Pancreas (tissue), 10 donors: Measurements from ENCODE around the gene SEMA3D. TPM values are rescaled to one million over a fixed set of nuclear protein-coding genes. Genes with fewer than 3 reads are reported as not detected.

Source experiments
- ATAC-seq, 4 donors: fragments of 200-7000 bp; cut with Tn5 transposase; one replicate each; pipeline versions ENCODE4 v1.8.0 to v1.9.1; 2020; ENCODE audit warnings: mild to moderate bottlenecking in 4 of 4, moderate library complexity in 4 of 4
- DNase-seq, 6 donors: peaks; one replicate each; pipeline ENCODE4 v3.0.0-alpha.2; 2020
- FAIRE-seq: peaks from 2 replicates; lab custom pipeline; 2012; peaks lifted over from hg19 to GRCh38; lab: Jason Lieb, UNC
- H3K27ac ChIP-seq, 4 donors: fragments of 200-600 bp; sonication (generic); 1 replicate in 3 of 4; 2 replicates in 1 of 4; pipeline versions ENCODE4 v1.5.0 to v1.8.0; 2020
- H3K27me3 ChIP-seq, 4 donors: fragments of 200-600 bp; one replicate each; pipeline ENCODE4 v1.8.0; 2021
- H3K36me3 ChIP-seq, 3 donors: fragments of 200-600 bp; sonication (generic) in 1 of 3; one replicate each; pipeline versions ENCODE4 v1.5.0 to v1.8.0; 2020 to 2021
- H3K4me1 ChIP-seq, 3 donors: fragments of 200-600 bp; one replicate each; pipeline ENCODE4 v1.8.0; 2021
- H3K4me3 ChIP-seq, 4 donors: fragments of 200-600 bp; sonication (generic) in 2 of 4; one replicate each; pipeline versions ENCODE4 v1.5.0 to v1.8.0; 2020 to 2021
- H3K9me3 ChIP-seq, 4 donors: fragments of 200-600 bp; one replicate each; pipeline ENCODE4 v1.8.0; 2021
- WGBS, 2 donors: extraction: QIAGEN DNeasy Blood & Tissue Kit; methylation state at CpG; one replicate each; pipeline ENCODE4 v1.1.7; 2013; 5-methylcytosine and 5-hydroxymethylcytosine counted together
- intact Hi-C, 3 donors: fragments of 100-400 bp; cut with DNase I; formaldehyde crosslinking; loops; one replicate each; pipeline versions ENCODE4 v1.11.1 to v1.14.2; 2022
- polyA plus RNA-seq, 2 donors: library from polyadenylated mRNA; stranded (reverse); fragments of 200-250 nt; gene quantifications; one replicate each; pipeline ENCODE4 v1.2.3, GENCODE V29; 2013
- total RNA-seq, 6 donors: library from RNA; stranded (reverse); fragmentation: NEBNext Ultra II Directional in 4 of 6; extraction: Animal tissue kit (Norgen Biotek cat#: 25700) in 4 of 6; gene quantifications; one replicate each; pipeline versions ENCODE4 v1.2.1 to v1.2.4, GENCODE V29; 2021 to 2023
- TF ChIP-seq, protein P1 (sequence below), 4 donors: fragments of 200-600 bp; sonication (generic) in 3 of 4; IDR thresholded peaks; one replicate each; pipeline versions ENCODE4 v1.5.0 to v1.8.0; 2021; ENCODE audit warnings: antibody characterized with exemption in 4 of 4
- donor health status: healthy with polysubstance abuse.
- donor health status: DM: no; HTN: no; CAD: no; lungs with moderate emphysema.
- donor health status: DM: no; HTN: no; CAD: no.
- donor health status: control.
- donor health status: control.
- donor health status: Bipolar disorder and iron deficiency.
- donor health status: DM: yes; HTN: yes; CAD: no.
- donor health status: DM: no; HTN: no; CAD: no.
- donor health status: DM: no; HTN: no; CAD: no.
- donor health status: DM: yes; HTN: yes; CAD: no.

SEMA3D gene
- total and polyA plus RNA-seq, 8 donors, result 0.14 to 0.28 (median 0.19) TPM

DNA sequence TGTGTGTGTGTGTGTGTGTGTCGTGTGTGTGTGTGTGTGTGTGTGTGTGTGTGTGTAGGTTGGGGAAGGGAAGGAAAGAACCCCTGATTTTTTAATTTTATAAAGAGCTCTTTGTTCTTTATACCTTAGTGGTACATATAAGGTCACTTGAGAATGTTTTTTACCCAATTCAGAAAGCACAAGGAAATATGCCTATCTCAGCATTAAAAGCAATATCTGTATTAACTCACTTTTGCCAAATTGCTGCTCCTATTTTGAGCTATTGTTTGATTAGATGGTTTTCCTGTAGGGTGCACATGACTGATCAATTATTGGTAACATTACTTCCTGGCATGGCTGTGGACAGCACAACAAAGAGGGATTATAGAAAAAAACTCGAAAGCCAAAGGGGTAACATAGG lies 60.5 kb downstream of the SEMA3D start:
- WGBS, 2 donors, result 51 to 64% methylated on average over 2 of the region's 2 CpGs
- Histone ChIP-seq H3K27me3 (no peaks in the 10 kb centered on the region), H3K4me1 (no peaks in the 10 kb centered on the region), H3K36me3 (no peaks in the 10 kb centered on the region), H3K4me3 (no peak overlapping the region), H3K27ac (no peak overlapping the region), H3K9me3 (no peaks in the 10 kb centered on the region)
- no peak for FAIRE-seq
- intact Hi-C loops, result no loop called here
- DNase-seq, result no peak
- no peak for ATAC-seq
- TF ChIP-seq, protein P1, sequence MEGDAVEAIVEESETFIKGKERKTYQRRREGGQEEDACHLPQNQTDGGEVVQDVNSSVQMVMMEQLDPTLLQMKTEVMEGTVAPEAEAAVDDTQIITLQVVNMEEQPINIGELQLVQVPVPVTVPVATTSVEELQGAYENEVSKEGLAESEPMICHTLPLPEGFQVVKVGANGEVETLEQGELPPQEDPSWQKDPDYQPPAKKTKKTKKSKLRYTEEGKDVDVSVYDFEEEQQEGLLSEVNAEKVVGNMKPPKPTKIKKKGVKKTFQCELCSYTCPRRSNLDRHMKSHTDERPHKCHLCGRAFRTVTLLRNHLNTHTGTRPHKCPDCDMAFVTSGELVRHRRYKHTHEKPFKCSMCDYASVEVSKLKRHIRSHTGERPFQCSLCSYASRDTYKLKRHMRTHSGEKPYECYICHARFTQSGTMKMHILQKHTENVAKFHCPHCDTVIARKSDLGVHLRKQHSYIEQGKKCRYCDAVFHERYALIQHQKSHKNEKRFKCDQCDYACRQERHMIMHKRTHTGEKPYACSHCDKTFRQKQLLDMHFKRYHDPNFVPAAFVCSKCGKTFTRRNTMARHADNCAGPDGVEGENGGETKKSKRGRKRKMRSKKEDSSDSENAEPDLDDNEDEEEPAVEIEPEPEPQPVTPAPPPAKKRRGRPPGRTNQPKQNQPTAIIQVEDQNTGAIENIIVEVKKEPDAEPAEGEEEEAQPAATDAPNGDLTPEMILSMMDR (IDR thresholded peaks at IDR 0.05), result no peak

DNA sequence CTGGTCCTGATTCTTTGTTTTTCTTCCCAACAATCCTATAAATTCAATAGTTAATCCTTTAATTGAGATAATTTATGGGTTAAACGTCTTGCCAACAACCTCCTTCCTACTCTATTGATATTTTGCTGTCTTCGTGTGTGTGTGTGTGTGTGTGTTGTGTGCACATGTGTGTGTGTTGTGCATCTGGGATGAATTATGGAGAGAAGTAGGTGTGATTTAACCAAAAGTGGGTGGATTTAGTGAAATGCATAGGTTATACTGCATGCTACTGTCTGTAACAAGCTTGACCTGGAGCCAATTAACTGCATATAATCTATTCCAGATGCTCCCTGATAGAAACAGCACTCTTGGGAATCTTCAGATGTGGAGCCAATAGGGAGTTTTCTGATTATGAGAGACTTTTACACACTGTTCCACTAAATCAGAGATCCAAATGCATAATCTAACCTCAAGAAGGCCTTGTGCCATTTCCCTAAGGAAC lies 61.2 kb downstream of the SEMA3D start:
- intact Hi-C loops, result no loop called here
- Histone ChIP-seq H3K9me3 (no peaks in the 10 kb centered on the region), H3K36me3 (no peaks in the 10 kb centered on the region), H3K27ac (no peak overlapping the region), H3K27me3 (no peaks in the 10 kb centered on the region), H3K4me3 (no peak overlapping the region), H3K4me1 (no peaks in the 10 kb centered on the region)
- ATAC-seq (no peak), DNase-seq (no peak), FAIRE-seq (no peak)
- 52 to 55% methylated on average over 2 of the region's 2 CpGs for WGBS, 2 donors
- TF ChIP-seq, protein P1 (IDR thresholded peaks at IDR 0.05), result no peak

DNA sequence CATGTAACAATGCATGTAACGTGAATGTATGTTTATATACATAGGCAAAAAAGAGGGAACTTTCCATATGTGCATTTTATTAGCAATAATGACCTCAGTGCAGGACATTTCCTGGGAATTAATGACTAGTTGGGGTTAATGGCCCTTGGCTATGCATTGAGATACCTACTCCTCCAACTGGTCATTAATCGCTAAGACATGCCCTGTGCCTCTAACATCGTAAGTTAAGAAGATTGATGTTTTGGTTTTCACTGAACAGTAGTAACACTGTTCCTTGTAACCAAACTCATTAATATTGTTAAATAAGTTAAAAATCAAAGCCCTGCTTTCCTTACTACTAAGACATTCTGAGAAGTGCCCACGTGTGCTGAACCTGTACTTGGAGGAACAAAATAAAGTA lies 61.7 kb downstream of the SEMA3D start:
- WGBS, 2 donors, result 75 to 78% methylated on average over 4 of the region's 4 CpGs
- ATAC-seq (no peak), FAIRE-seq (no peak)

DNA sequence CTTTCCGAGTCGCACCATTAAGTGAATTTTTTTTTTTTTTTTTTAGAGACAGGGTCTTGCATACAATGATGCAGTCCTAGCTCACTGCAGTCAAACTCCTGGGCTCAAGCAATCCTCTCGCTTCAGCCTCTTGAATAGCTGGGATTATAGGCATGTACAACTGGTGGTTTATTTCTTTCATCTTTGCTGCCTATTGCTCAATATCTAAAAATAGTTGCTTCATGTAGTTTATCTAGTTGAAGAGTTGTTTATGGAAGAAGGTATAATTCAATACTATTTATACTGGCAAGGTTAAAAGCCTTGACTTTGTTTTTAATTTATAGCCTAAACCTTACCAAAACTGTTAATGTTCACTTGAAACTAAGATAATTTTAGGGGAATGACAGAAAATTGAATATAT lies 66.9 kb downstream of the SEMA3D start:
- Histone ChIP-seq H3K36me3 (no peaks in the 10 kb centered on the region), H3K27ac (no peak overlapping the region), H3K4me1 (no peaks in the 10 kb centered on the region), H3K4me3 (no peak overlapping the region), H3K27me3 (no peaks in the 10 kb centered on the region), H3K9me3 (no peaks in the 10 kb centered on the region)
- intact Hi-C loops, result no loop called here
- FAIRE-seq (no peak), DNase-seq (no peak), ATAC-seq (no peak)
- 91 to 99% methylated on average over 3 of the region's 3 CpGs for WGBS, 2 donors
- TF ChIP-seq, protein P1 (IDR thresholded peaks at IDR 0.05), result no peak

More for the DNA sequence above, 61.7 kb downstream of the SEMA3D start:
- Histone ChIP-seq H3K36me3 (no peaks in the 10 kb centered on the region), H3K9me3 (no peaks in the 10 kb centered on the region), H3K4me1 (no peaks in the 10 kb centered on the region), H3K4me3 (no peak overlapping the region), H3K27me3 (no peaks in the 10 kb centered on the region), H3K27ac (no peak overlapping the region)
- TF ChIP-seq, protein P1 (IDR thresholded peaks at IDR 0.05), result no peak
- no peak for DNase-seq
- intact Hi-C loops, result no loop called here

DNA sequence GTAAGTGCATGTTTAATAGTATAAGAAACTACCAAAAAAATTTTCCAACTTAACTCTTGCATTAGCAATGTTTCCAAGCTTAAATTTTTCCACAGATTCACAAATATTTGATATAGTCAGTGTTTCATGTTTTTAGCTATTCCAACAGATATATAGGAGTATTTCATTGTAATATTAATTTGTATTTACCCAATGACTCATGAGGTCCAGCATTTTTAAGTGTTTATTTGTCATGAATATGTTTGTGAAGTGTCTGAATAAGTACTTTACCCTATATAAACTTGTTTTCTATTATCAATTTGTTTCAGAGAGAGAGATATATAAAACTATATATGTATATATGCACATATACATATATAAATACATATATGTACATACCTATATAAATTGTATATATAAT lies 71.0 kb downstream of the SEMA3D start:
- H3K27ac ChIP-seq, result no peak overlapping the region
- DNase-seq (no peak), FAIRE-seq (no peak), ATAC-seq (no peak)
- no peaks in the 10 kb centered on the region for H3K4me1 ChIP-seq
- H3K9me3 ChIP-seq, result no peaks in the 10 kb centered on the region
- no peaks in the 10 kb centered on the region for H3K36me3 ChIP-seq
- intact Hi-C loops, result no loop called here
- no peaks in the 10 kb centered on the region for H3K27me3 ChIP-seq
- TF ChIP-seq, protein P1 (IDR thresholded peaks at IDR 0.05), result no peak
- no peak overlapping the region for H3K4me3 ChIP-seq
